GM03348 (cell line): Measurements from ENCODE around the gene IRS2.

ENCODE experiments used
- DNase-seq: peaks from one replicate; pipeline ENCODE4 v3.0.0; 2012; ENCODE audit warnings: low spot score

The IRS2 gene

DNA sequence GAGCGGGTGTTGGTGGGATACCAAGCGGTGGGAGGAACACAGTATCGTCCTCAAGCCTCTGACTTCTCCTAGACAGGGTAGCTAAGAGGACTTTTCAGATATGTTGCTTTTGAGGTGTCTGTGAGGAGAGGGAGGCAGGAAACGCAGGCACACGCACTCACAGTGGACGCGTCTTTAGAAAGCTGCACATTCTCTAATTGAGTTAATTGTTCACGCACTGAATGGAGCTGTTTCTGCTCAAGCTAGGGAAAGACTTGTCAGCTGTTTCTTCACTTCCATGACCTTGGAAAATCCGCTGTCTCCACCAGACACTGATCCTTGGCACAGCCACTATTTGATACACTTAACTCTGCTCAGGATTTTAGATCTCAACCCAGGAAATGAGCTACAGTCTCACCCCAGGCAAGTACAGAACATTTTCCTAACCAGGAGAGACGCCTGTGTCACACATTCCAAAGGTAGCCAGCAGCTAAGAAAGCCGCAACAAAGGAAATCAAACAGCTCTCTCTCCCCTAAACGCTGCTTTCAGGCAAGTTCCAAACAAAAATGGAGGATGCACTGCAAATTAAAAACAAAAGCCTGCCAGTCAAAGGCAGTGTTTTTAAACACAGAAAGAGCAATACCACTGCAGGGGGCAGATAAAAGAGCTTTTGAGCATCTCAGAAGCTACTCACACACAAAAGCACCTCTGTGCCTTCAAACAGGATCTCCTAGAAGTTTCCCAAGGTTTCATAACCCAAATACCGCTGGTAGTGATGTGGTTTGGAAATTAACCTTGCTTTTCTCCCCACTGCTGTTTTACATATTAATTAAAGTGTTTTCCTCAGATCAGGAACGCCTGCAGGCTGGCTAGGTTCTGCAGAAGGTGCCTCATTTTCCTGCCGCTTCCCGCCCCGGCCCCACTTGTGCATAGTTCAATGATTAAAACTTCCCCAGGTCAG lies 57.3 kb downstream of the IRS2 start:
- no peak for DNase-seq

DNA sequence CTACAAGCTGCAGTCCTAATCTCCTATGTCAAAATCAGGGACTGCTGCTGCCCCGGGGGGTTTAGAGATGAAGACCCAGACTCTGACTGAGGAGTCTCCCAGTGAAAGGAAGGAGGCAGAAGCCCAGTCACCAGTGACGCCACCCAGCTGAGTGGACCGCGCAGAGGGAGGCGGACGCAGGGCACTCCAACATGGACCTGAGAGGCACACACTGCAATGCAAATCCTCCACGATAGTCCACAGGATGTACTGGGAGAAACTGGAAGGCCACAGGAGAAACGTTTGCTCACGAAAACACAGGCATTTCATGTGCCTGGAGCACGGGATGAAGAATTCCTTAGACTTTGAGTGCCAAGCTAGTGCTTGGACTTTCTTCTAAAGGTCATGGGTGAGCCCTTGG lies 58.3 kb downstream of the IRS2 start:
- DNase-seq = no peak

DNA sequence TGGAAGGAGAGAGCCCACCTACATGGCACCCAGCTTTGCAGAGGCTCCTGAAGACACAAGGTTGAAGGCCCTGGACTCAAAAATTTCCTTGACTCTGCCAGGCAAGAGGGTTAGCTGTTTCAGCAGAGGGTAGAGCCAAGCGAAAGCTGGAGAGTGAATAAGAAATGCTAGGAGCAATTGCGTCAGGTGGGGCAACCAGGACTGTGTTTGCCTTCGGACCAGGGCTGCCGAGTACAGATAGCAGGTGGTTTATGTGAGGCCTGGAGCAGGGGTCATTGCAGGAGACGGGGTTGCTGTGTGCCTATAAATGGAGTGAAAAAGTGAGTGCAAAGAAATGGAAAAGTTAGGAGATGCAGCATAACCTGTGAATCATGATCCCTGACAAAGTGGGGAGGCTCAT lies 59.1 kb downstream of the IRS2 start:
- no peak for DNase-seq

DNA sequence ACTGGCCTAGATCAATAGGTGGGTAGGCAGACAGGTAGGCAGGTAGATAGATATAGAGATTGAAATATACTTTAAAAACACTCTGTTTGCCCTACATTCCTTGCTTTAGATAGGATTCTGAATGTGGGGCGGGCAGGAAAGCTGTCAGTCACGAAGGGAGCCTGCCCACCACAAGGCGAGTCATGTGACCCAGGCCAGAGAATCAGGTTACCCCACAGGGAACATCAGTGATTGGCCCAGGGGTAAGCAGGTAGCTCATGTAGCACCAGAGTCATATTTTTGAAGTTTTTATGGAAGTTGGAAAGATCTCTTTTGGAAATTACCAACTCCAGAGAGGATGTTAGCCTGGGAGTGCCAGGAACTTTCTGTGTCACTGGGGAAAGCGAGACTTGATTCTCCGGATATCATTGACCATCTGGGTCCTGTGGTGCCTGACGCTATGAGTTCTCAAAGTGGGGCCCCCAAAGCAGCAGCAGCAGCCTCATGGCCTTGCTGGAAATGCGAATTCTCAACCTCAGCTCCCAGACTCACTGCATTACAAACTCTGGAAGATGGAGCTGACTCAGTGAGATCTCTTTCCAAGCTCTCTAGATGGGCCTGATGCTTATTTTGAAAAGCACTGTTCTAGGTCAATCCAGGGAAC lies 60.3 kb downstream of the IRS2 start:
- no peak for DNase-seq

DNA sequence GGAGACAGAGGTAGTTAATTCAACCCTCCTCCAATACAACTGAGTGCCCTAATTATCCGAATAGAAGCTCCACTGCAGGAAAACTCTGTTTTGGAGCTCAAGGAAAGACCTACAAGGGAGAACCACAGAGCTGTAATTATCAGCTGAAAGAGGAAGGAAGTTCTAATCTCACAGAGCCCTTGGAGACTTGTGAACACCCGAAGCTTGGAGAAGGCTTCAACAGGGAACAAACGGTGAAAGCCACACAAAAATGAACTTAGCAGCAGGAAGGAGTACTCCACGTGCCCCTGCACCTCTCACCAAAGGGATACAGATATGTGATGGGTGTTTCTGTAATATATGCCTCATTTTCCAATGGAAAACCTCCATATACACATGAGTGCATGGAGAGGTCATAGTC lies 61.1 kb downstream of the IRS2 start:
- no peak for DNase-seq

DNA sequence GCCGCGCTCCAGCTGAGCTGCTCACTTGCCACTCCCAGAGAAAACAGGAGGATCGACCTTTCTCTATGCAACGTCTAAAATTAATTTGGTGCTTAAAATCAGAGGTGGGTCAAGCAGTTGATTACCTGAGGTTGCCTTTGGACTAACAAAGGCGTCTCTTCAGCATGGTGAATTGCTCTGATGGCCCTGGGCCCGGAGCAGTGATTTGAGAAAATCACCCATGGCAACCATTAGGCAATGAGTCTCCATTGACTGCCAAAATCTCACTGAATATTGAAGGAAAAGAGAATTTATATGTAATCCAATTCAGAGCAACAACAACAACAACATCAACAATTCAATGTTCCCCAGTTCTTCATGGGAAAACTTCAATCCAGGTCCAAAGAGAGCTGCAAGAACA lies 61.8 kb downstream of the IRS2 start:
- DNase-seq = no peak

DNA sequence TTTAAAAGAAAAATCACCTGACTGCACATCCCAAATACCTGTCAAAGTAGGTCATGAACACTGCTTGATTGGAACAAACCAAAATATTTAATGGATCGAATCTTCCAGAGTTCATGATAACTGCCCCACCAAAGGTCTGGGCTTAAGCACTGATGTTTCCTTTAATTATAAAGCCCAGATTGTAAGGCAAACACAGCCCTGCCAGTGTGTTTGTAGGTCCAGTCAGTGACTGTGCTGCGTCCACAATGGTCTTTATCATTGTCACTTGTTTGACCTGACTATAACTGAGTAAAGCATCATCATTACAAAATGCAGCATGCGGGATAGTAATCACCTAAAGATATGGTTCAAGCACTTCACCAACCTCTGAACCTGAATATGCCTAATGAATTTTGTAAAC lies 63.3 kb downstream of the IRS2 start:
- no peak for DNase-seq

DNA sequence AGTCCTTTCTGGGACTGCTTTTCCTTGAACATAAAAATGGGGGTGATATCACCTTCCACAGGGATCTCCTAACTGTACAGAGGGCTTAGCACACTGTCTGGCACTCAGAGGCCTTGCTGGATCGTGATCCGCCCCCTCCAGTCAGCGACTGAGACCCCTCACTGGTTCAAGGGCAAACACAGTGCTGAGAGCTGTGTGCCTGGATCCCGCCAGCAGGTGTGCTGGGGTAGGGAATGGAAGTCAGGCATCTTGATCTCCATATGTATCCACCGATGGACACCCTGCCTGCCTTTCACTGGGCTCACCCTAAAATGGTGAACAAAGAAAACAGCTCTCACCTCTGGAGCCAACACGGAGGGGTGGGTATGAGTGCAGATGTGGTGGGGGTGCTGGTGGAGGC lies 64.3 kb downstream of the IRS2 start:
- DNase-seq = no peak

DNA sequence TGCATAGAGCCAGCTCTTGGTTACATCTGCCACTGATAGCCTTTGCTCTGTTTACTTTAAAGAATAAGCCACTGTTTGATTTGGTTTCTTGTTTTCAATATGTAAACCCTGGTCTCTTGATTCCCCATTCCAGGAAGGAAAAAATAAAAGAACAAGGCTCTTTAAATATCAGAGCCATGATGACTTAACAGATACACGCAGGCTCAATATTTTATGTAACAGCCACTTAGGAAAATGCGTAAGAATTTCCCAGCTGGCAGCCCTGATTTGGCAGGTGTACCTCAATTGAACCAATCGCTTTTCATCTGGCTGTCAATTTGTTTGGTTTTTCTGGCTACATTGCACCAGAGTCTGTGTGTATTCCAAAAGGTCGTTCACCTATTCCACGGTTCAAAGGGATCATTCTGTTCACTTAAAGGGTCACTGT lies 65.6 kb downstream of the IRS2 start:
- no peak for DNase-seq

DNA sequence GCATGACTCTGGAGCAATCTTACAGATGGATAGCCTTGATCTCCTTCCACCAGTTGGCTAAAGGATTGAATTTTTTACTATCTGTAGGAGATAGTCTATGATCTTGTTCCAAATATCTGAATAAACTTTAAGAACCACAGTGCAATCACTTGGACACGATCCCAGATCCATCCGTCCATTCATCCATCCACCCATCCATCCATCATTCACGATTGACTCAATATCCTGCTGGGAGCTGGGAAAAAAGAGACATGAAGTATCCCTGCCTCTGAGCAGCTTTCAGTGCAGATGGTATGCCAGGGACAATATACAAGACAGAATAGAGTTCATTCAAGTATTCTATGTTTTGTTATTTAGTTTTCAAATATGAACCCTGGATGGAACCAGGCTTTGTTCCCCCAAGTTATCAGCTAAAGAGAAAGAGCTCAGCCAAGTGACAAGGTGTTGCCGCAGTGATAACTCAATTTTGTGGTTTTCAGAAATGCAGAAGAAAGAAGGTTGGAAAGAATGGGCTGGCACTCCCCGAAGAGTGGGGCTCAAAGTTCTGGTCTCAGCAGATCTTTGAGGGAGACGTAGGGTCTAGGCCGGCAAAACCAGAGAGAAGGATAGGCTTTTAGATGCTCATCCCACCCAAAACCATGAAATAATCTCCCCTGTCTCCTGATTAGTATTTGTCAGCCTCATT lies 66.3 kb downstream of the IRS2 start:
- no peak for DNase-seq

DNA sequence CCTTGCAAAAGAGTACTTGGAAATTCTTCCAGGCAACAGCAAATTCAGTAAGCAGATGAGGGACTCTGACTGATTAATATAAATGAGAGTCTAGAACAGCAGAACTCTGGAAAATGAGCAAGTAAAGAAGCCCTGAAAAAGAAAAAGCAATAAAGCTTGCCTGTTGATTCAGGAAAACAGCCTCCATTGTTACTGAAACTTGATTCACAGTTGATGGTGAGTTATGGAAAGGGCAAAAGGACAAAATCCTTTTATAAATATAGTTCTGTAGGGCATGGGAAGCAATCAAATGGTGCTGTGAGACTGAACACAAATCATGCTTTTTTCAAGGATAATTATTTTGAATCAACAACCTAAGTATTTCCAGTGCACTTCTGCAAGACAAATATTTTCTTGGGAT lies 67.7 kb downstream of the IRS2 start:
- DNase-seq = no peak

DNA sequence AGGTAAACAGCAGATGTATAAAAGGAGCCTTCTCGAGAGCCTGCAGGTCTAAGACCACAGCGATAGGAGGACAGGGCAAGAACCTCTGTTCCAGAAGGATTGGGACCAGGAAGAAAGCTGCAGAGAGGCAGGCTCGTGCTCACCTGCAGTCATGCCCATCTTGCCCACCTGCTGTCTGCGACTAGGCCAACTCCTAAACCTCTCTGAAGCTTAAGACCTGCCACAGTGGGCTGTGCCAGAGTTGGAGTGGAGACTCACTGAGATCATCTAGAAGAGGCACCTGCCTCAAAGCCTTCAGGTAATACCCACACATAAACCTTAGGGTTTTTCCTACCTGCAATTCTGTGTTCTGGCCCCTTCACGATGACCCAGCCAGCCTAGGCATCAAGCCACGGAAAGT lies 68.7 kb downstream of the IRS2 start:
- DNase-seq = no peak

DNA sequence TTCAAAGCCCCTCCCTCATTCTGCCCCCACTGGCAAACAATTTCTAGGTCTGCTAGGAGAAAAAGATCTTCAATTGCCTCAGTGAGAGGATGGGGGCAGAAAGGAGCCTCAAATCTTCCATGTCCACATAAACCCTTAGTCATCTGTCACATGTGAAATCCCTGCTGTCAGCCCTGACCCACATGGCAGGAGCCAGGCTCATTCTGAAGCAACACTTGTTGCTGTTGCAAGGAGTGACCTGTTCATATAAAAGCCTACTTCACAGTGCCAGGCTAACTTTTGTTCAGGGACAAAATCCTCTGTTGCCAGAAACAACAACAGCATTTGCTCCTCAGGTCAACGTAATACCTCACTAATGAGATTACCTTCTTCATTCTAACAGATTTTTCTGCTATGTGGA lies 70.5 kb downstream of the IRS2 start:
- DNase-seq = peak; percentile 31

DNA sequence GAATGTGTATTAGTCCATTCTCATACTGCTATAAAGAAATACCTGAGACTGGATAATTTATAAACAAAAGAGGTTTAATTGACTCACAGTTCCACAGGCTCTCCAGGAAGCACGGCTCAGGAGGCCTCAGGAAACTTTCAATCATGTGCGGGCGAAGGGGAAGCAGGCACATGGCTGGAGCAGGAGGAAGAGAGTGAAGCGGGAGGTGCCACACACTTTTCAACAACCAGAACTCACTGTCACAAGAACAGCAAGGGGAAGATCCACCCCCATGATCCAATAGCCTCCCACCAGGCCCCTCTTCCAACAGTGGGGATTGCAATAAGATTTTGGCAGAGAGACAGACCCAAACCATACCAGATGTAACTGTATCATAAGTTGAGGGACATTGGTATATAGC lies 72.7 kb downstream of the IRS2 start:
- DNase-seq = no peak

DNA sequence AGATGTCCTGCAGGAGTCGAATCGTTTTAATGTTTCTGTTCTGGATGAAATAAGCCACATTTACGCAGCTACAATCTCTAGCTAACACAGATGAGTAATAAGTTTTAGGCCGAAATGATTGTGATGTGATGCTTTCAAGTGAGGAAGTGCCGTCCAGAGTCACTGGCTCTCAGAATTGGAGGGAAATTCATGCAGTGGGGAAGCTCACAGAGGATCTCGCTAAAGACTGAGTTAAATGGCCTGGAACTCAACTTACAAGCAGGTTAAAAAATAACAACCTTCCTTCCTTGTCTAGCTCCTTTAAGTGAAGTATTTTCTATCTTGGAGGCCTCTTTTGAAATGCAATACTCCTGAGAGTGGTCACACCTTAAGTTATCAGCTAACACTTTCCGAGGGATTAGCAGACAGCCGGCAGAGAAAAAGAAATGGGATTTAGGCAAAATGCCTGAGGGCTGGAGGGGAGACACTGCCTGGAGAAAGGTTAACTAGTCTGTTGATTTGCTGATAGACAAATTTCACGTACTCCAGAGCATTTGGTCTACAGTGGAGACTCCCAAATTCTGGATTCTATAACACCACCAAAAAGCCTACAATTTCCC lies 74.2 kb downstream of the IRS2 start:
- no peak for DNase-seq

DNA sequence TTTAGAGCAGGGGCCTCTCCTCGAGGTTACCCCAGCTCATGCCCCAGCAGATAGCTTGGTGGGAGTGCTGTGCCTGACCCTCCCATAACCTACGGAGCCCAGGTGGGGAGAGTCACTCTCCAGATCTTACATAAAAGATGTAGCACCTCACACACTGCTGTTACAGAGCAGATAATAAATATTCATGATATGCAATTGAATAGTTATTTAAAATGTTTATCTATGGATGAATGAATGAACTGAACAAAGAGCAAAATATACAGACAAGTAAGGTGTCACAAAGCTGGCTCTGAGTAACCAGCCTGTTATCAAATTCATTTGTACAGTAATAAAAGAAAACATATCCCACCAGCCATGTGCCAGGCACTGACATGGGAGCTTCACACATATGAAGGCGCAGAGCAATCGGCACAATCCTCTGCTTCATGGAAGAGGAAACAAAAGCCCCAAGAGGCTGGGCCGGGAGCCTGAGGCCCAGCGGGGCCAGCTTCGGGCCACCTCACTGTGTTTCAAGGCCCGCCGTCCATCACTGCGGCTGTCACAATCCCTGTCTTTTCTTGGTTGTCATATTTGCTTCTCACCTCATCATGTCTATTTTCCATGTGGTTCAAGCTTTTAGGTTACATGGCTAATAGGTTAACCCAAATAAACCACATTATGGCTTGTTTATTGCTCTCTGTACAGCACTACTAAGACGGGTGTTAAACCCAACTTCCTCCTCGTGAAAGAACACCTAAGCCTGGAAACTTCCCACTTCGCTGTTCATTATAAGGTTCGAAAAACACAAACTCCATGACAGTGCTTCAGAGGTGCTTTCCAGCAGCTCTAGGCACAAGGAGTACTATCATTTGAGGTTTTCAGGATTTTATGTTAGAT lies 78.4 kb downstream of the IRS2 start:
- no peak for DNase-seq

DNA sequence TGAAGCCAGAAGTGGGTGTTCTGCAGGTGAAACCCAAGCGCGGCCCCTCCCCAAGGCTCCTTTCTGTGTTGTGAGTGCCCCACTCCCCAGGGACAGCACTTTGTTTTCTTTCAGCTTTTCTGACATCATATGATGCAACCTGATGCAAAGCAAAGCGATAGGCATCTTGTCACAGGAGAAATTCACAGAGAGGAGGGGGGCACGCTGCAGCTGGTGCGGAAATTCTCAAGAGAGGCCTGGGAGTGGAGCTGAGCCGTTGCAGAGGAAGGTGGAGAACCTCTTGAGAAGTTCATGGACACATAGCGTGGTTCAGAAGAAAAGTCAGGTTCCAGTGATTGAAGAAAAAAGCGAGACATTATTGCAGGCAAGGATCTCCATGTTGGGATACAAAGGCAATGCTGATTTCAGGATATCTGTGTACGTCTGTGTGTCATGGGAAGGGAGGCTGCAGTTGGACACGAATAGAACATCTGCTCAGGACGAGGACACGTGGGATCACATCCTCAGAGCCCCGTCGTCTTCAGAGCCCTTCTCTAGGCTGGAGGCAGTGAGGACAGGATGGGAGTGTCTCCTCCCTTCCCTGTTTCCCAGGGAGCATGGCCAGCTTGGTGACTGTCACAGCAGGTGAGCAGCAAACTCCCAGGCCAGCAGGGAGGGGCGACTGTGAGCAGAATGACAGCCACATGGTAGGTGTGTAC lies 79.2 kb downstream of the IRS2 start:
- no peak for DNase-seq

DNA sequence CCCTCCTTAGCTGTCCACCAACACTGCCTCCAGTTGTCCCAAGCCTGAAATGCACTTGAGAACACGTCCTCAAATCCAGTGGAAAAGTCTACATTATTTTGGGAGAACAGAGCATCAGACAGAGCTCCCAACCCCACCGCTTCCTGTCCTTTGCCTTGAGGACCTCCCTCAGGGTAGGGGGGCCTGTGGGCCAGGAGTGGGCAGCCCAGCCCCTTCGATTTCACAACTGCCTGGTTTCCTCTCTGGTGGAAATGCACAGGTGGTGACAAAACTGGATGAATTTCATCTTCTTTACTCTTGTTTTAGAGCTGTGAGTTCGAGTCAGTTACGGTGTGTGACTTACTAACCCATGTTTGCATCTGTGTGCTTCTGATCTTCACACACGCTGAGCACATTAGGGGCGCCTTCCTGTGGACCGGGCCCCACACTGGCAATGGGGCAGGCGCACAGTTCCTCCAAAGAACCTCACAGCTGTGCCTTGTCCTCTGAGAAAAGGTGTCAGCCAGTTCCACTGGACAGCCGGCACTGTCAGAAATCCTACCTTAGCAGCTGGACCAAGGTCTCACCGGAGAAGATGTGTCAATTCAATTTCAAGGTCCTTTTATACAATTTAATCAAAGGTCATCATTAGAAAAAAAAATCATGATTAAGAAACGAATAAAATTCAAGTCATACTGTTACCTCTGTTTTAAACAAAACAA lies 80.2 kb downstream of the IRS2 start:
- DNase-seq = no peak

DNA sequence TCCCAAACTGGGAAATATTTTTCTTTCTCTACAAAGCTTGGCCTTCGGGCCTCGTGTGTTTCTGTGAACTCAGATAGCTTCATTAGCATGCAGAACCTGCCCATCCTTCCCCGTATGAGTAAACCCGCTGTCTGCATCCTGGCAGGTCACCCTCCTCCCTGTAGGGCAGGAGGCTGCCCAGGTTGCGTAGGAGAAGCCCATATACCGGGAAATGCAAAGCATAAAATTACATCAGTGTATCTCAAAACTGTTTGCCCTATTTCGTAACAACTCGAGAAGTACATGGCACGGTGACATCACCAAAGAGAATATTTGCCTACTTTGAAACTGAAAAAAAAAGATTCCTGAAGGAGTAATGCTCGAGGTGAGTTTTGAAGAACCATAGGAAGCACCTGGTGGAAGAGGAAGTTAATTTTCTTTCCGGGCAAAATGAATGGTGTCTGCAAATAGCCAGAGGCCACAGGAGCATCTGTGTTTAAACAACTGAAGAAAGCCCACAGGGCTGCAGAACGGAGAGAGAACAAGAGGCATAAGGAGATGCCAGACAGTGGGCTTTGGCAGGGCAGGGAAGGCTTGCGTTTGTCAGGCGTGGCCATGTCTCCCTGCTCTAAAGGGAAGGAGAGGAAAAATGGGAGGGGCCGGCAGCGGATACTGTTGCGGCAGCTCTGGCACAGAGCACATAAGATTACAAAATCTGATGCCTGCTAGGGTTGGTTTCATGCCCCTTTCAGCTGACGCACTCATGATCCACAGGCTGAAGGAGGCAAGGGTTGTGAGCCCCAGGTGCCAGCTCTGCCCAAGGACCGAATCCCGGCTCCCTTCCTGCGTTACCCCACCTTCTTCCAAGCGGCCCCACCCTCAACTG lies 81.4 kb downstream of the IRS2 start:
- no peak for DNase-seq
